ENCODE results near the gene PHACTR1.

Gene PHACTR1

DNA sequence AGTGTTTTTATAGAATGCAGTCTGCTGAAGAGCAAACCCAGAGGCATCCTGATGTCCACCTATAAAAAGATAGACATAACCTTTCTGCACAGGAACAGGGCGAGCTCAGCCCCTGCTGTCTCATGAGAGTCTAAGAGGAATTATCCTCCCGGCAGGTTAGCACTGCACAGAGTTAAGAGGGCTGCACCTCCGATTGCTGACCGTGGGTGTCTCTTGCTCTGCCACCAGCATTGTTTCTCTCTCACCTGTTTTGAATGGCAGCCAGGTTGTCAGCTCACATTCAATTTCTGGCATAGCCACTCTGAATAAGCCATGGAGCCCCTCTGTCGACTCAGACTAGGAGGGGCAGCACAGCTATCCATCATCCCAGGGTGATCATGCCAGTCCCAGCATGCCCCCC is 211.2 kb downstream of the PHACTR1 start:
- TF ChIP-seq, protein P1, sequence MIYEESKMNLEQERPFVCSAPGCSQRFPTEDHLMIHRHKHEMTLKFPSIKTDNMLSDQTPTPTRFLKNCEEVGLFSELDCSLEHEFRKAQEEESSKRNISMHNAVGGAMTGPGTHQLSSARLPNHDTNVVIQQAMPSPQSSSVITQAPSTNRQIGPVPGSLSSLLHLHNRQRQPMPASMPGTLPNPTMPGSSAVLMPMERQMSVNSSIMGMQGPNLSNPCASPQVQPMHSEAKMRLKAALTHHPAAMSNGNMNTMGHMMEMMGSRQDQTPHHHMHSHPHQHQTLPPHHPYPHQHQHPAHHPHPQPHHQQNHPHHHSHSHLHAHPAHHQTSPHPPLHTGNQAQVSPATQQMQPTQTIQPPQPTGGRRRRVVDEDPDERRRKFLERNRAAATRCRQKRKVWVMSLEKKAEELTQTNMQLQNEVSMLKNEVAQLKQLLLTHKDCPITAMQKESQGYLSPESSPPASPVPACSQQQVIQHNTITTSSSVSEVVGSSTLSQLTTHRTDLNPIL (CRISPR knock-in tag; IDR thresholded peaks at IDR 0.05; ENCODE audit: low read depth) = no peak
- TF ChIP-seq BACH2 (CRISPR knock-in tag; IDR thresholded peaks at IDR 0.05; ENCODE audit: borderline replicate concordance) (no peak), ZC3H10 (CRISPR knock-in tag; IDR thresholded peaks at IDR 0.05) (no peak), RARB (CRISPR knock-in tag; IDR thresholded peaks at IDR 0.05) (no peak), ZFP3 (CRISPR knock-in tag; IDR thresholded peaks at IDR 0.05) (no peak), ISL1 (CRISPR knock-in tag; IDR thresholded peaks at IDR 0.05) (no peak), ZFP30 (CRISPR knock-in tag; IDR thresholded peaks at IDR 0.05) (no peak), TCF4 (CRISPR knock-in tag; IDR thresholded peaks at IDR 0.05; ENCODE audit: borderline replicate concordance) (no peak), ZNF8 (CRISPR knock-in tag; IDR thresholded peaks at IDR 0.05) (no peak), PPARA (CRISPR knock-in tag; IDR thresholded peaks at IDR 0.05; ENCODE audit: borderline replicate concordance) (no peak), SNAI2 (CRISPR knock-in tag; IDR thresholded peaks at IDR 0.05) (no peak), ZNF565 (CRISPR knock-in tag; conservative IDR thresholded peaks at IDR 0.05; ENCODE audit: low read depth) (no peak), OSR1 (CRISPR knock-in tag; IDR thresholded peaks at IDR 0.05) (no peak), CSDC2 (CRISPR knock-in tag; IDR thresholded peaks at IDR 0.05) (no peak), TOX (CRISPR knock-in tag; IDR thresholded peaks at IDR 0.05; ENCODE audit: borderline replicate concordance) (no peak), ARNTL (CRISPR knock-in tag; IDR thresholded peaks at IDR 0.05; ENCODE audit: borderline replicate concordance, low read depth) (no peak)
- TF ChIP-seq, protein P2, sequence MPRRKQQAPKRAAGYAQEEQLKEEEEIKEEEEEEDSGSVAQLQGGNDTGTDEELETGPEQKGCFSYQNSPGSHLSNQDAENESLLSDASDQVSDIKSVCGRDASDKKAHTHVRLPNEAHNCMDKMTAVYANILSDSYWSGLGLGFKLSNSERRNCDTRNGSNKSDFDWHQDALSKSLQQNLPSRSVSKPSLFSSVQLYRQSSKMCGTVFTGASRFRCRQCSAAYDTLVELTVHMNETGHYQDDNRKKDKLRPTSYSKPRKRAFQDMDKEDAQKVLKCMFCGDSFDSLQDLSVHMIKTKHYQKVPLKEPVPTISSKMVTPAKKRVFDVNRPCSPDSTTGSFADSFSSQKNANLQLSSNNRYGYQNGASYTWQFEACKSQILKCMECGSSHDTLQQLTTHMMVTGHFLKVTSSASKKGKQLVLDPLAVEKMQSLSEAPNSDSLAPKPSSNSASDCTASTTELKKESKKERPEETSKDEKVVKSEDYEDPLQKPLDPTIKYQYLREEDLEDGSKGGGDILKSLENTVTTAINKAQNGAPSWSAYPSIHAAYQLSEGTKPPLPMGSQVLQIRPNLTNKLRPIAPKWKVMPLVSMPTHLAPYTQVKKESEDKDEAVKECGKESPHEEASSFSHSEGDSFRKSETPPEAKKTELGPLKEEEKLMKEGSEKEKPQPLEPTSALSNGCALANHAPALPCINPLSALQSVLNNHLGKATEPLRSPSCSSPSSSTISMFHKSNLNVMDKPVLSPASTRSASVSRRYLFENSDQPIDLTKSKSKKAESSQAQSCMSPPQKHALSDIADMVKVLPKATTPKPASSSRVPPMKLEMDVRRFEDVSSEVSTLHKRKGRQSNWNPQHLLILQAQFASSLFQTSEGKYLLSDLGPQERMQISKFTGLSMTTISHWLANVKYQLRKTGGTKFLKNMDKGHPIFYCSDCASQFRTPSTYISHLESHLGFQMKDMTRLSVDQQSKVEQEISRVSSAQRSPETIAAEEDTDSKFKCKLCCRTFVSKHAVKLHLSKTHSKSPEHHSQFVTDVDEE (CRISPR knock-in tag; IDR thresholded peaks at IDR 0.05) = no peak
- TF ChIP-seq, protein P3, sequence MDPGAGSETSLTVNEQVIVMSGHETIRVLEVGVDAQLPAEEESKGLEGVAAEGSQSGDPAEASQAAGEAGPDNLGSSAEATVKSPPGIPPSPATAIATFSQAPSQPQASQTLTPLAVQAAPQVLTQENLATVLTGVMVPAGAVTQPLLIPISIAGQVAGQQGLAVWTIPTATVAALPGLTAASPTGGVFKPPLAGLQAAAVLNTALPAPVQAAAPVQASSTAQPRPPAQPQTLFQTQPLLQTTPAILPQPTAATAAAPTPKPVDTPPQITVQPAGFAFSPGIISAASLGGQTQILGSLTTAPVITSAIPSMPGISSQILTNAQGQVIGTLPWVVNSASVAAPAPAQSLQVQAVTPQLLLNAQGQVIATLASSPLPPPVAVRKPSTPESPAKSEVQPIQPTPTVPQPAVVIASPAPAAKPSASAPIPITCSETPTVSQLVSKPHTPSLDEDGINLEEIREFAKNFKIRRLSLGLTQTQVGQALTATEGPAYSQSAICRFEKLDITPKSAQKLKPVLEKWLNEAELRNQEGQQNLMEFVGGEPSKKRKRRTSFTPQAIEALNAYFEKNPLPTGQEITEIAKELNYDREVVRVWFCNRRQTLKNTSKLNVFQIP (CRISPR knock-in tag; IDR thresholded peaks at IDR 0.05; ENCODE audit: borderline replicate concordance, low read depth) = no peak
- TF ChIP-seq, protein P4, sequence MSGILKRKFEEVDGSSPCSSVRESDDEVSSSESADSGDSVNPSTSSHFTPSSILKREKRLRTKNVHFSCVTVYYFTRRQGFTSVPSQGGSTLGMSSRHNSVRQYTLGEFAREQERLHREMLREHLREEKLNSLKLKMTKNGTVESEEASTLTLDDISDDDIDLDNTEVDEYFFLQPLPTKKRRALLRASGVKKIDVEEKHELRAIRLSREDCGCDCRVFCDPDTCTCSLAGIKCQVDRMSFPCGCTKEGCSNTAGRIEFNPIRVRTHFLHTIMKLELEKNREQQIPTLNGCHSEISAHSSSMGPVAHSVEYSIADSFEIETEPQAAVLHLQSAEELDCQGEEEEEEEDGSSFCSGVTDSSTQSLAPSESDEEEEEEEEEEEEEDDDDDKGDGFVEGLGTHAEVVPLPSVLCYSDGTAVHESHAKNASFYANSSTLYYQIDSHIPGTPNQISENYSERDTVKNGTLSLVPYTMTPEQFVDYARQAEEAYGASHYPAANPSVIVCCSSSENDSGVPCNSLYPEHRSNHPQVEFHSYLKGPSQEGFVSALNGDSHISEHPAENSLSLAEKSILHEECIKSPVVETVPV (CRISPR knock-in tag; IDR thresholded peaks at IDR 0.05) = no peak
- TF ChIP-seq, protein P5, sequence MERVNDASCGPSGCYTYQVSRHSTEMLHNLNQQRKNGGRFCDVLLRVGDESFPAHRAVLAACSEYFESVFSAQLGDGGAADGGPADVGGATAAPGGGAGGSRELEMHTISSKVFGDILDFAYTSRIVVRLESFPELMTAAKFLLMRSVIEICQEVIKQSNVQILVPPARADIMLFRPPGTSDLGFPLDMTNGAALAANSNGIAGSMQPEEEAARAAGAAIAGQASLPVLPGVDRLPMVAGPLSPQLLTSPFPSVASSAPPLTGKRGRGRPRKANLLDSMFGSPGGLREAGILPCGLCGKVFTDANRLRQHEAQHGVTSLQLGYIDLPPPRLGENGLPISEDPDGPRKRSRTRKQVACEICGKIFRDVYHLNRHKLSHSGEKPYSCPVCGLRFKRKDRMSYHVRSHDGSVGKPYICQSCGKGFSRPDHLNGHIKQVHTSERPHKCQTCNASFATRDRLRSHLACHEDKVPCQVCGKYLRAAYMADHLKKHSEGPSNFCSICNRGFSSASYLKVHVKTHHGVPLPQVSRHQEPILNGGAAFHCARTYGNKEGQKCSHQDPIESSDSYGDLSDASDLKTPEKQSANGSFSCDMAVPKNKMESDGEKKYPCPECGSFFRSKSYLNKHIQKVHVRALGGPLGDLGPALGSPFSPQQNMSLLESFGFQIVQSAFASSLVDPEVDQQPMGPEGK (CRISPR knock-in tag; IDR thresholded peaks at IDR 0.05; ENCODE audit: borderline replicate concordance) = no peak

DNA sequence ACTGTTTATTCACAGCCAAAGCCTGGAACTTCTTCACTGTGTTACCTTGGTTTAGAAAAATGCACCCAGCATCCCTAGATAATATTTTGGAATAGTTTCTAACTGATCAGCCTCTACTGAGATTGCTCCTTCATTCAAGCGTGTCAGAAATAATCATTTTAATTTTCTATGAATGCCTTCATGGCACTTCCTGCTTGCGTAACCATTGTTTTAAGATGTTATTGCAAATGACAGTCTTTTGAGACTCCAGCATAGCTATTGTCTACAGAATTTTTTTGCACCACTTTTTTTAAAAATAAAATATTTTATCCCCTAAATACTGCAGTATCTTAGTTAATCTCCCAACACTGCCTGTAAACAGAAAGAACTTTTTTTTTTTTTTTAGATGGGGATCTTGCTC is 213.1 kb downstream of the PHACTR1 start:
- TF ChIP-seq GLIS3 (CRISPR knock-in tag; IDR thresholded peaks at IDR 0.05) = no peak
- TF ChIP-seq ZNF70 (CRISPR knock-in tag; IDR thresholded peaks at IDR 0.05) = no peak
- TF ChIP-seq ZFP3 (CRISPR knock-in tag; IDR thresholded peaks at IDR 0.05) = no peak
- TF ChIP-seq ZC3H10 (CRISPR knock-in tag; IDR thresholded peaks at IDR 0.05) = no peak
- TF ChIP-seq TOX (CRISPR knock-in tag; IDR thresholded peaks at IDR 0.05; ENCODE audit: borderline replicate concordance) = no peak
- TF ChIP-seq ISL1 (CRISPR knock-in tag; IDR thresholded peaks at IDR 0.05) = no peak
- TF ChIP-seq, protein P2 (CRISPR knock-in tag; IDR thresholded peaks at IDR 0.05) = no peak
- no peak for ATAC-seq

More for the DNA sequence above, 211.2 kb downstream of the PHACTR1 start:
- no peak for ATAC-seq

All from SK-N-SH treated with all-trans-retinoic acid at 6 μM for 48 hours (cell line).